ENCODE data around the gene TSPAN5.

The TSPAN5 gene

GRCh38 chr4:98430708-98431403 is 227.6 kb downstream of the TSPAN5 start:
- DNase-seq (ENCODE audit: low spot score), result no peak
- peaks cover 10% of the 10 kb centered on the region for H3K4me1 Mint-ChIP-seq (ENCODE audit: low read depth)
- H3K4me3 Mint-ChIP-seq, result no peak overlapping the region
- H3K36me3 Mint-ChIP-seq (ENCODE audit: low read depth), result peaks cover 32% of the 10 kb centered on the region
- H3K9me3 Mint-ChIP-seq, result peaks cover 15% of the 10 kb centered on the region
- H3K27me3 Mint-ChIP-seq (ENCODE audit: low read depth), result no peaks in the 10 kb centered on the region
- no peak overlapping the region for H3K27ac Mint-ChIP-seq

- no peak overlapping the region for H3K4me3 Mint-ChIP-seq
- H3K27ac Mint-ChIP-seq, result no peak overlapping the region
- H3K4me1 Mint-ChIP-seq (ENCODE audit: low read depth), result peaks cover 18% of the 10 kb centered on the region
- peaks cover 32% of the 10 kb centered on the region for H3K9me3 Mint-ChIP-seq
- peaks cover 72% of the 10 kb centered on the region for H3K36me3 Mint-ChIP-seq (ENCODE audit: low read depth)
- H3K27me3 Mint-ChIP-seq (ENCODE audit: low read depth), result no peaks in the 10 kb centered on the region
- DNase-seq (ENCODE audit: low spot score), result no peak
These were observed 235.4 kb downstream of the TSPAN5 start for GRCh38 chr4:98423009-98423408.

GRCh38 chr4:98421111-98421510 is 237.3 kb downstream of the TSPAN5 start:
- Mint-ChIP-seq H3K9me3 (peaks cover 19% of the 10 kb centered on the region), H3K27ac (no peak overlapping the region), H3K4me3 (no peak overlapping the region), H3K27me3 (ENCODE audit: low read depth) (no peaks in the 10 kb centered on the region), H3K4me1 (ENCODE audit: low read depth) (peaks cover 10% of the 10 kb centered on the region), H3K36me3 (ENCODE audit: low read depth) (peaks cover 63% of the 10 kb centered on the region)
- DNase-seq (ENCODE audit: low spot score), result no peak
